Globus pallidus (tissue), 1 donor: Measurements from ENCODE around the gene WNT7B.
"Not testable (repeated sequence)": the region's sequence is repeated elsewhere in the genome, so short reads cannot be mapped to it uniquely, and the experiment has no call there.

ENCODE experiments used
- DNase-seq: peaks from one replicate; pipeline ENCODE4 v3.0.0-alpha.2; 2015; ENCODE audit warnings: low spot score

Gene WNT7B

DNA sequence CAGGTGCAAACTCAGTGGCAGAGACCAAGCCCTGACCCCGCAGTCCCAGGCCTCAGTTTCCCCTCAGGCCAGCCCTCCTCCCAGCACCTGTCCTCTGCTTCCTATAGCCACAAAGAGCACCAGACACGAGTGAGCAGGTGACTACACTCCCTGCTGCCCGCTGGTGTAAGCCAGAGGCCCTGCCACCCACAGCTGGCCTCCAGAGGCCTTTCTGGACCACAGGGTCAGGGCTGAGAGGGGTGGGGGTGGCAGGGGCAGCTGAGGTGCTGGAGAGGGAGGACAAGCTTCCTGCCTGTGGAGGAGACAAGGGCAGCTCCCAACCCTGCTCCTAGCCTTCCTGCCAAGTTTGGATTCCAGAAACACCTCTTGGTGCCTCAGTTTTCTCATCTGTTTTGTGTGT is 31.3 kb upstream of the WNT7B start:
- no peak for DNase-seq

DNA sequence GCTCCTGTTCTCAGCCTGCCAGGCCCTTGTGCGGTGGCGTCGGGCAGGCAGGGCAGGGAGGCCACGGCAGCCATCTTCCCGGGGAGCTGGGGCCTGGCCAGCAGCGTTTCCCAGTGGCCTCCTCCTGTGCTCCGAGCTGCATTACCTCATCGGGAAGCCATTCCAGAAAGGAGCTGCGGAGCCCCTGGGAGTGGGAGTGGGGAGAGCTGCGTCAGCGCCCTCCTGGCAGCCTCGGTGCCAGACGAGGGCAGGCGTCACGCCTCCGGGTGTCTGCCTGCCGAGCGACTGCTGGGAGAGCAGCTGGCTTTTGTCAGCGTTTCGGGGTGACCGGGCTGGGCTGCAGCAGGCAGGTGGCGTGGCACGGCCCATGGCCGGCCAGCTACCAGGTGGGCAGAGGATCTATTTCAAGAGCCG is 30.9 kb upstream of the WNT7B start:
- DNase-seq = no peak

DNA sequence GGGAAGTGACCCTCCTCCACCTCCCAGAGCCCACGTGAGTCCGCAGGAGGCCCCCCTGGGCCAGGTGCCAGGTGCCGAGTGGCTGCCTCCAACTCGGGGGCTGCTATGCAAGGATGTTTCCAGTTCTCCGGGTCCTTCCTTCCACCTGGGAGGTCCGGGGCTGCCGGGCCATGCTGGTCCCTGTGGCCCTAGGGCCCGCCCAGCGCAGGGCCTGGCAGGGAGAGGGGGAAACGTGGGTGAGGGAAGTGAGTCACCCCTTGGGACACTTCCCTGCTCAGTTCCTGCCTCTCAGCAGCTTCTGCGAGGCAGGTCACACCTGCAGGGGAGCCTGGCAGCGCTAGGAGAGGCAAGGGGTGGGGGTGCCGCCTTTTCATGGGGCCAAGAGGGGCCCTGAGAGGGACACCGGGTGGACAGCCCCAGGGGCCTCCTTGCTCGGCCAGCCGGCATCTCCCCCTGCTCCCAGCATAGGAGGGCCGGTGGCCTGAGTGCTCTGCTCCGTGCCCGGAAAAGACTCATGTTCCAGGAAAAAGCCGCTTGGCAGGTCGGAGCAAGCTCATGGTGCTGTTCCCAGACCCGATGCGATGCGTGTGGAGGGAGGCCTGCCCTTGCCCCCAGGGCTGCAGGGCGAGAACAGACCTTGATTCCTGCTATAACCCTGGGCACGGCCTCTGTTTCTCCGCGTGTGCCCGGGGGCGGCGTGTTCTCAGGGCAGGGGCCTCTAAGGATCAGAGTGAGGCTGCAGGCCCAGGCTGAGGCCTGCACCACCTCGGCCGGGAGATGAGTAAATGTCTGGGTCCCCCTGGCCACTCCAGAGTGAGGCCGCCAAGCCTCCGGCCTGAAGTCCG is 30.3 kb upstream of the WNT7B start:
- no peak for DNase-seq

GRCh38 chr22:46006379-46007002 is 29.5 kb upstream of the WNT7B start:
- peak; percentile 90 for DNase-seq

GRCh38 chr22:46005116-46005705 is 28.2 kb upstream of the WNT7B start:
- not testable (repeated sequence) for DNase-seq

DNA sequence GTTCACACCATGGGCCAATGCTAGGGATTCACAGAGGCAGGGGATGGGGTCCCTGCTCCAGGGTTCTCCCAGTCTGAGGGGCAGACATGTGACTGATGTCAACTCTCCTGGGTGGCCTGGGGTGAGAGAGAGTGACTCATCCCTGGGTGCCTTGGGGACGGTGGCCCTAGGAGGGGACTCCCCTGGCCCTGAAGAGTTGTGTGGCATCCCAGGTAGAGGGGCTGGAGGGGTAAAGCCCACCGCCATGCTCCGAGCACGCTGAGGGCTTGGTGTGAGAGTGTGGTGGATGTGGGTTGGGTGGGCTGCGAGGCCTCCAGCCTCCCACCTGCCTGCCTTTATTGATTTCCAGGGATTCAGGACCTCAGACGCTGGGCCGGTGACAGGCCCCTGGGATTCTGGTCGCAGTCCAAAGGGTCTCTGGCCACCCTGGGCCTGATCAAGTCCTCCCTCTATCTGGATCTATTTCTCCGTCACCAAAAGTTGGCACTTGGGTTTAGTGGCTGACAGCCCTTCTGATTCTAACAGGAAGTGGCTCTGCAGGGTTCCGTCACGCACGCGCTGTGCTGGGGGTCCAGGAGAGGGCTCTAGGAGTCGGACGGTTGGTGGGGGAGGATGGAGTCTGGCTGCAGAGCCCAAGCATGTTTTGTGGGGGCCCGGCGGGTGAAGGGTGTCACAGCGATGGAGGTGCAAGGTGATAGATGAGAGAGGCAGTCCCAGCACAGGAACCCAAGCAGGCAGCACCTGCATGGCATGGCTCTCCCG is 27.3 kb upstream of the WNT7B start:
- DNase-seq = no peak

DNA sequence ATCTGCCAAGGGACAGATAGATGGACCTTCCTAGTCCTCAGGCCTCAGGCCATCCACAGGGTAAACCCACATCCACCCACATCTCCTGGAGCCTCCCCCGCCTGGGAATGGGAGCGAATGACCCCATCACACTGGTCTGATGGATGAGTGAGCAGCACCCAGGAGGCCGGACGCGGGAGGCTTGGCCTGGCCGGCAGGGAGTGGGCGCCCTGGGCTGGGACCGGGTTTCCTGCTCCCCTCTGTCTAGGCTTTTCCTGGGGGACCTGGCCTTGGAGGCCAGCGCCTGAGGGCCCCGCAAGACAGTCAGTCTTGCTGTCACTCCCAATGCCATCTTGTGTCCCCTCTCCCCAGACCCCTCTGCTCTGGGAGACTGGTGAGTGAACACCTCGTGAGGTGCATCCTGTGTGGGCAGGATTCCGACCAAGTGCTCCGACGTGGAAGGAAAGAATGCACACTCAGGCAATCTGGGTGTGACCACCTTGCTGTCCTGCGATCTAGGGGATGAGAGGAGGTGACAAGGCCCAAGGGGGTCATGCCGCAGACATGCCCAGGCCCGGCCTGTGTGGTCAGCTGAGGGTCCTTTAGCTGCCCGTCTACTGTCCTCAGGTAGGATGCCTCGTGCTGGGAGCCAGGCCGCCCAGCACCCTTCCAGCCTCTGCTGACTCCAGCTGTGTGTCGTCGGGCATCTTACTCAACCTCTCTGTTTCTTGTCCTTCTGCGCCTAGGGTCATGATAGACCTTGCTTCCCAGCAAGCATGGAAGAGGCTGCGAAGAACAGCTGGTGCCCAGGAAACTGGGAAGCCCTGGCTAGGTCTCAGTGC is 26.5 kb upstream of the WNT7B start:
- no peak for DNase-seq

DNA sequence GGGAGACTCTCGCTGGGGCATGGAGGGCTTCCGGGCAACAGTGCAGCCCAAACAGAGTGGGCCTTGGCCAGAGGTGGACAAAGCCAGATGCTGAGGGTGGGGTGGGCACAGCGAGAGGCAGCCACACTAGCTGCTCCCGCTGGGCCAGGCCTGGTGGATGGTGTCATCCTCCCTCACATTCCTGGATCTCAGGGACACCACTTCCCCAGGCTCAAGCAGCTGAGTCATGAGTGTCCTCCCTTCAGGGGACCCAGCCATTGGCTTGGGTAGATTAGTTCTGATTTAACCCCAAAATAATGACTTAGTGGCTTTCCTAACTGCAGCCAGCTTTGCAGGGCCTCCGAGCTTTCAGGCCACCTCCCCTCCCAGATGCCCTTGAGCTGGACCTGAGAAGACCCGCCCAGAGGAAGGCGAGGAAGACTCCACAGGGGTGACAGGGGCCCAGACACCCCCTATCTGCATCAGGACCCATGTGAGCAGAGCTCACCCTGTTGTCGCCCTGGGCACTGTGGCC is 25.9 kb upstream of the WNT7B start:
- no peak for DNase-seq

DNA sequence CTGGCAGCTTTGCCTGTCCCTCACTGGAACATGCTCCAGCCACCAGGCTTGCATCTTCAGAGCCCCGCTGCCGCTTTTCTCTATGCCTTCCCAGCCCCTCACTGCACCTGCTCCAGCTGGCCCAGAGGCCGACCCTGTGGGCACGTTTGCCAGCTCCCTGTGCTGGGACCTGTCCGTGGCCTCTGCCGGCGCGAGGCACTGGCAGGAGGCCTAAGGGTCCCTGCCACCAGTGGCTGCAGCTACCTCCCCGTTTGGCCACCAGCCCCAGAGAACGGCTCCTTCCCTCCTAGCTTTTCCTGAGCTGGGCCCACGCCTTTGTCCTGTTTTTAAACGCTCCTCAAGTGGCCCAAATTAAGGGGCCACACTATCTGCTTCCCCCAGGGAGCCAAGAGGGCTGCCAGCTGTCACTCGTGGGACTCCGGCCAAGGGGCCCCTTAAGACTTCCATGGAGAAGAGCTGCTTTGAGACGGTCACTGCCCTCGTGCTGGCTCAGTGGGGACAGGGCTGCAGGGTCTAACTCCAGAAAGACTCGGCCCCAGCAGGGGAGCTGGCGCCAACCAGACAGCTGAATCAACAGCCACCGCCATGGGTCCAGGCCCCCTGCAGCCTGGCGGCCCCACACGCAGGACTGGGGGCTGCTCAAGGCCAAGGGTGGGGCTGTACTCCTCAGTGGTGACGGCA is 24.6 kb upstream of the WNT7B start:
- DNase-seq = no peak

GRCh38 chr22:46001046-46001425 is 24.1 kb upstream of the WNT7B start:
- no peak for DNase-seq

DNA sequence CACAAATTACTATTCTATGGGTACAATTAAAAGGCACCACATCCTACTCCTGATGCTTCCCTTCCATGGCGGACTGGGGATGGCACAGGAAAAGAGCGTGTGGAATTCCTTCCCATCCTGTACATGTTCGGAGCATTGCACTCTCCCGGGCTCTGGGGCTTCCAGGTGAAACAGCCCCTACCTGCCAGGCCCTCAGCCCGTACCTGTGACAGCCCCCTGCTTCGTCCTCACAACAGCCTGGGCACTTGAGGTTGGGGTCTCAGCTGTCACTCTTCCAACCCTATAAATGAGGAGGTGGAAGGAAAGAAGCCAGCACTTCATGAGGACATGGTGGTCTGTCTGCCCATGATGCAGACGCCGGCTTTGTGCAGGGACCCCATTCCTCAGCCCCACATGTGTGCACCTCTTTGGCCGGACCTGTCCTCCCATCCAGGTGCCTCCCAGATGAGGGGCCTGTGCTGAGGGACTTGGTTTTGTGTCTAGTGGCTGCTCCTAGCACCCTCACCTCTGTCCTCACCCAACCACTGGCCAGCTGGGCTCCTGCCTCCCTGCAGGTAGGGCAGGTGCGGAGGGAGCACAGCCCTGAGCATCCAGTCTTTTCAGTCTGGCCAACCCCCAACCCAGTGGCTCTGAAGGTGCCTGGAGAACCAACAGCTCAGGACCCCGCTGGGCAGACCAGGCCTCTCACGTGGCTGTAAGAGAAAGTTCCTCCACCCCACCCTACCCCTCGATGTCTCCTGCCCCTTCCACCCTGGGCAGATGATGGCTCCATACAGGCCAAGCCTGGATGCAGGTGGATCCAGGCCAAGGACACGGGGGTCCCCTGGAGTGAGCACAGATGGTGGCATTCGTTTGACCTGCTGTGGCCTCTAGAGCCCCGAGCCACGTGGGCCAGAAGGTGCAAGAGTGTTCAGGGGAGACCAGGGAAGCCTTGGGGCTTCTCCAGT is 23.4 kb upstream of the WNT7B start:
- DNase-seq = no peak

- no peak for DNase-seq
Observed at GRCh38 chr22:45999379-45999971, 22.5 kb upstream of the WNT7B start.

DNA sequence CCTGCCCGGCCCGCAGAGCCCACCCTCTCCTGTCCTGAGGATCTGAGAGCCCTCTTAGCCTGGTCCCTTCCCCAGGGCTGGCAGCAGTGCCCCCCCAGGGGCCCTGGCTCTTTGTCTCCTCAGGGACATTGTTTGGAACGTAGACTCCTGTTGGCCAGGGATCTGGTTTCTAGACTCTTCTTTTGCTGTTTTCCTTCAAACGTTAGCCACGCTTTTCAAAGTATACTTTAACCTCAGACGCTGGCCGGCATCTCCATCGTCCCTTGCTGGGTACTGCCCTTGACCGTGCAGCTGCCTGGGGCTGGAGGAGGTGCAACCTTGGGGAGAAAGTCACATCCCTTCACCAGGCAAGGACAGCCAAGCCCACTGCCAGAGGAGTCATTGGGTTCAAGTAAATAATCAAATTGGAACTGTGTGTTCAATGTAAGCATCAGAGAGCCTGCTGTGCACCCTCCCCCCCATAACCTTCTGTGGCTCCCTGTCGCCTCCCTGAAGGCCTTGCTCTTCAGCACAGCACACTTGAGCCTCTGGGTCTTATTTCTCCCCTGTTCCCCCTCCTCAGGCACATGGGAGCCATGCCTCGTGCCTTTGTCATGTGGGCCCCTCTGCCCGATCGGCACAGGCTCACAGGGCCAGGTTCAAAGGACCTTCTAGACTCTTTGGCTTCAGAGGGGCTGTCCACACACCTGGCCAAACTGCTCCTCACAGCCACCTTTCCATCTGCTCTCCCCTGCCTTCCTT is 21.8 kb upstream of the WNT7B start:
- DNase-seq = no peak

DNA sequence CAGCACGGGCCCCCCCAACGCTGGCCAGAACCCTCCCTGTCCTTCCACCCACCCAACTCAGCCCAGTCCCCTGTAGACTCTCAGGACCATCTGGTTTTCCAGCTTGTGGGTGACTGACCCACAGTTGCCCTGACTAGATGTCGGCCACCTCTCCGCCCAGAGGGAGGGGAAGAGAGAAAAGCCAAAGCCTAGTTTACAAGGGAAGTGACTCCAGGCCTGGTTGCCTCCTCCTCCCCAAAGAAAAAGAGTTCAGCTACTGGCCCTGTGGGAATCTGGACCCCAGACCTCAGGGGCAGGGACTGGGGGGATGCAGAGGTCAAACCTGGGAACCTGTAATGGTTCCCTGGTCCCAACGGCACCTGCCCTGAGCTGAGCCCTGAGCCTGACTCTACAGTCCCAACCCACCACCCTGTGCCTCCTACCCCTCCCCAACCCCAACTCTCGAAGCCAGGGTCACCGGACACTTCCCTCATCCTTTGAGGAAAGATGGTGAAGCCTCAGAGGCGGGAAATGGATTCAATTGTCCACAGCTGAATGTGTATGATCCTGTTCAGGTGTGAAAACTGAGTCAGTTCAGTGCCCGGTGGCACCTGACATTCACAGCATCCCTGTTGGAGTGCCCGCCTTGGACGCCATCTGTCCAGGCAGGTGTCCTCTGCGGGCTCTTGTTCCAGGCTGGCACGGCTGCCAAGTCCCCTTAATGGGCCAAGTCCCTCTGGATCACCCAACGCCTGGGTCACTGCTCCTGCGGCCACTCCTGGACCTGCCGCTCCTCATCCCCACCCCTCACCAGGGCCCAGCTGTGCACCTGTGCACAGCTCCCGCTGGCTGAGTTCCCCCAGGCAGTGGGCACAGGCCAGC is 21.0 kb upstream of the WNT7B start:
- DNase-seq = no peak

DNA sequence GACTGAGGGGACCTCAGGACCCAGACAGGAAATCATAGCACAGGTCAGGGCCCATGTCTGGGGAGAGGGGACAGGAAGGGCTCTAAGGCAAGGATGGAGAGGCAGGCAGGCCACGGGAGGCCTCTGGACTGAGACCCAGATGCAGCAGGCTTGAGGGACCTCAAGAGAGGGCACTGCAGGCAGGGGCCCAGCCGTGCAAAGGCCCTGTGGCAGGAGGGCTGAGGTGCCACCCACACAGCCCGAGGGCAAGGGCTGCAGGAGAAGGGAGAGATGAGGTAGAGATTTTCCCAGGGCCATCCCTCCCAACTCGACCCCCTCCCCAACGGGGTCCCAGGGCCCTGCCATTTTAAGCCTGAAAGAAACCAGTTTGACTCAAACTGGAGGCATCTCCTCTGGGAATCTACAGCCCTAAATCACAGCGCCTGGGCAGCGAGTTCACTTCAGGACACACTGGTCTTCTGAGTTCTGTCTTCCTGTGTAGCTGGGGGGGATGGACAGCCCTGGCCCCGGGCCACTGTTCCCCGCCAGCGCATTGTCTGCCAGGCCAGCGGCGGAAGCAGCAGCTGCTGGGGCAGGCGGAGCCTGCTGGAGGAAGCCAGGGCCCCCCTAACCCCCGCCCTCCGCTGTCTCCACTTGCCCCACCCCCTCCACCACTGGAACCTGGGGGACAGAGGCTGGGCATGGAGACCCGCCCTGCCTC is 20.3 kb upstream of the WNT7B start:
- peak; percentile 90 for DNase-seq

GRCh38 chr22:45996241-45997076 is 19.5 kb upstream of the WNT7B start:
- DNase-seq = no peak
